ENCODE measurements around the gene FYCO1. TPM values are rescaled to one million over a fixed set of nuclear protein-coding genes. Genes with fewer than 3 reads are reported as not detected.

FYCO1 gene
- polyA plus RNA-seq, 3 donors, result 0.59 to 5.0 (median 1.3) TPM

DNA sequence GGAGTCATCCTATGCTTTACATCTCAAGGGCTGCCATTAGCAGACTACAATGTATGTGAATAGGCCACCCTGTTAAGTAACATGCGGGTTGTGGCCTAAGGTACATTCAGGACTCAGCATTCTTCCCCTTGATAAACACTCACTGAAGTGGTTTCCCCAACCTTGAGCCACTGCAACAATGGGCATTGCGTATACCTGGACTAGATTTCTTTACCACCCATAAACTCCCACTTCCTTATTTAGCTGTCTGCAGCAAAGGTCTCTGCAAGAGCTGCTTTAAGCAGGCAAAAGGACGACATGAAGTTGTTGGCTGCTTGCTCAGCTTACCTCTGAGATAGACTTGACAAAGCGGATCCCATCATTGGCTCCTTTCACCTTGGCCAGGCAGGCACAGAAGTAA lies 16.2 kb downstream of the FYCO1 start:
- H3K79me2 ChIP-seq (ENCODE audit: insufficient read depth, low read length), result no peaks in the 10 kb centered on the region
- H3K4me3 ChIP-seq (replicated peaks in 1 of 3; ENCODE audit: low read depth in 2 of 3, low read length in 3 of 3), result no peak overlapping the region
- Mint-ChIP-seq H3K4me1 (peaks cover 15% of the 10 kb centered on the region), H3K4me3 (no peak overlapping the region), H3K9me3 (peaks cover 0 to 2% (median 0%) of the 10 kb centered on the region in 7 donors), H3K36me3 (peaks cover 89 to 93% of the 10 kb centered on the region in 2 donors), H3K27me3 (ENCODE audit: low read depth in 3 of 3) (peaks cover 0 to 3% (median 0%) of the 10 kb centered on the region in 3 donors), H3K27ac (peak overlapping the region in 1 of 7 donors; percentile 18)
- intact Hi-C loops (cut with micrococcal nuclease), result no loop called here
- H3K4me2 ChIP-seq (replicated peaks; ENCODE audit: extremely low read depth, low read length, poor library complexity, severe bottlenecking), result no peak overlapping the region
- no peak overlapping the region for H2AFZ ChIP-seq (ENCODE audit: insufficient read depth, low read depth, low read length, poor library complexity, severe bottlenecking)
- H3K27me3 ChIP-seq (ENCODE audit: control insufficient read depth in 2 of 2, insufficient read depth in 2 of 2, low read length in 2 of 2), result no peaks in the 10 kb centered on the region
- peaks cover 5% of the 10 kb centered on the region in 2 donors for H3K4me1 ChIP-seq (ENCODE audit: control insufficient read depth in 1 of 2, insufficient read depth in 2 of 2, low read length in 2 of 2)
- peak in 1 of 3 donors; percentile 18 for DNase-seq
- no peak overlapping the region for H3K9ac ChIP-seq (ENCODE audit: insufficient read depth, low read length, poor library complexity, severe bottlenecking)
- TF ChIP-seq, protein P1, sequence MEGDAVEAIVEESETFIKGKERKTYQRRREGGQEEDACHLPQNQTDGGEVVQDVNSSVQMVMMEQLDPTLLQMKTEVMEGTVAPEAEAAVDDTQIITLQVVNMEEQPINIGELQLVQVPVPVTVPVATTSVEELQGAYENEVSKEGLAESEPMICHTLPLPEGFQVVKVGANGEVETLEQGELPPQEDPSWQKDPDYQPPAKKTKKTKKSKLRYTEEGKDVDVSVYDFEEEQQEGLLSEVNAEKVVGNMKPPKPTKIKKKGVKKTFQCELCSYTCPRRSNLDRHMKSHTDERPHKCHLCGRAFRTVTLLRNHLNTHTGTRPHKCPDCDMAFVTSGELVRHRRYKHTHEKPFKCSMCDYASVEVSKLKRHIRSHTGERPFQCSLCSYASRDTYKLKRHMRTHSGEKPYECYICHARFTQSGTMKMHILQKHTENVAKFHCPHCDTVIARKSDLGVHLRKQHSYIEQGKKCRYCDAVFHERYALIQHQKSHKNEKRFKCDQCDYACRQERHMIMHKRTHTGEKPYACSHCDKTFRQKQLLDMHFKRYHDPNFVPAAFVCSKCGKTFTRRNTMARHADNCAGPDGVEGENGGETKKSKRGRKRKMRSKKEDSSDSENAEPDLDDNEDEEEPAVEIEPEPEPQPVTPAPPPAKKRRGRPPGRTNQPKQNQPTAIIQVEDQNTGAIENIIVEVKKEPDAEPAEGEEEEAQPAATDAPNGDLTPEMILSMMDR (IDR thresholded peaks at IDR 0.05), result no peak
- H3K36me3 ChIP-seq (replicated peaks in 1 of 2; ENCODE audit: control insufficient read depth in 1 of 2, insufficient read depth in 2 of 2, low read length in 2 of 2), result peaks cover 86 to 98% of the 10 kb centered on the region in 2 donors
- H4K20me1 ChIP-seq (ENCODE audit: insufficient read depth, low read length), result no peaks in the 10 kb centered on the region
- H3K9me3 ChIP-seq (replicated peaks in 1 of 2; ENCODE audit: control insufficient read depth in 1 of 2, insufficient read depth in 1 of 2, low read length in 2 of 2), result no peaks in the 10 kb centered on the region
- H3K27ac ChIP-seq (ENCODE audit: low read depth in 1 of 2, low read length in 2 of 2), result no peak overlapping the region
- WGBS (ENCODE audit: insufficient coverage), result 81% methylated on average over 3 of the region's 4 CpGs

DNA sequence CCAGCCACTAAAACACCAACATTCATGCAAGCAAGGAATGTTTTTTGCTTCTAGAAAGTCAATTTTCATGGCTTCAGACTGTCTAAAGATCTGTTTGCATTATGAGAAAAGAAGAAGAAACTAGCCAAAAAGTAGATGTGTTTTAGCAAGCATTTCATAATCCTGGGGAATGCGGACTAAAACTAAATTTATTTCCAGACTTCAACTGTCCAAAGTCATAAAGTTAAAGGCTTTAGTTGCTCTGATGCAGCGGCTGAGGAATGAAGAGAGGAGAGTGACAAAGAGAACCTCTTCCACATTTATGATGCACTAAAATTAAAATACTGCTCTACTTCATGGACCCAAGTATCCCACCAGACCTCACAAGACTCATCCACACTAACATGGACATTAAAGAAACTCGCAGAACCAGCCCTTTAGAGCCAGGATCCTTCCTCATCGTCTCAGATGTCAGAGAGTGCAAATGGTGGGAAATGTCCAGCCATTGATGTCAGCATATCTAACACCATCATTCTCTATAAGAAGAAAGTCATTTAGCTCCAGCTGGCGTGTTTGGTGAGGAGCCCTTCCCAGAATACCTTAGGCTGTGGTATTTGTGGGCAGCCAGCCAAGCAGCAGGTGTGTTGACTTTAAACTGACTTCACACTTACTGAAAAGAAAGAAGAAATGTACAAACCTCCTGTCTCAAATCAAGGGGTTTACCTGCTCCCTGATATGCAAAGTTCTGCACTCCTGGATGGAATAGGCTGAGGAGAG lies 17.4 kb downstream of the FYCO1 start:
- Histone ChIP-seq H3K4me3 (replicated peaks in 1 of 3; ENCODE audit: low read depth in 2 of 3, low read length in 3 of 3) (no peak overlapping the region), H4K20me1 (ENCODE audit: insufficient read depth, low read length) (no peaks in the 10 kb centered on the region), H3K79me2 (ENCODE audit: insufficient read depth, low read length) (no peaks in the 10 kb centered on the region), H3K27me3 (ENCODE audit: control insufficient read depth in 2 of 2, insufficient read depth in 2 of 2, low read length in 2 of 2) (no peaks in the 10 kb centered on the region), H3K4me2 (replicated peaks; ENCODE audit: extremely low read depth, low read length, poor library complexity, severe bottlenecking) (no peak overlapping the region), H2AFZ (ENCODE audit: insufficient read depth, low read depth, low read length, poor library complexity, severe bottlenecking) (no peak overlapping the region), H3K9me3 (replicated peaks in 1 of 2; ENCODE audit: control insufficient read depth in 1 of 2, insufficient read depth in 1 of 2, low read length in 2 of 2) (no peaks in the 10 kb centered on the region), H3K36me3 (replicated peaks in 1 of 2; ENCODE audit: control insufficient read depth in 1 of 2, insufficient read depth in 2 of 2, low read length in 2 of 2) (peaks cover 74 to 90% of the 10 kb centered on the region in 2 donors), H3K27ac (ENCODE audit: low read depth in 1 of 2, low read length in 2 of 2) (no peak overlapping the region), H3K9ac (ENCODE audit: insufficient read depth, low read length, poor library complexity, severe bottlenecking) (no peak overlapping the region), H3K4me1 (ENCODE audit: control insufficient read depth in 1 of 2, insufficient read depth in 2 of 2, low read length in 2 of 2) (peaks cover 12 to 14% of the 10 kb centered on the region in 2 donors)
- Mint-ChIP-seq H3K27me3 (ENCODE audit: low read depth in 3 of 3) (peaks cover 0 to 3% (median 0%) of the 10 kb centered on the region in 3 donors), H3K27ac (peak overlapping the region in 1 of 7 donors; percentile 35), H3K4me3 (no peak overlapping the region), H3K9me3 (peaks cover 0 to 2% (median 0%) of the 10 kb centered on the region in 7 donors), H3K4me1 (peaks cover 21% of the 10 kb centered on the region), H3K36me3 (peaks cover 84 to 90% of the 10 kb centered on the region in 2 donors)
- TF ChIP-seq, protein P1 (IDR thresholded peaks at IDR 0.05), result no peak
- intact Hi-C loops (cut with micrococcal nuclease), result no loop called here
- no CpG with 5 or more reads among the region's 5 CpGs for WGBS (ENCODE audit: insufficient coverage)
- DNase-seq, result no peak
